AG10803 (cell line): ENCODE results near the gene HBA2.
"Not testable (repeated sequence)": the region's sequence is repeated elsewhere in the genome, so short reads cannot be mapped to it uniquely, and the experiment has no call there.

Experiments used
- DNase-seq: peaks from one replicate; pipeline ENCODE4 v3.0.0; 2010; ENCODE audit warnings: low read depth
- H3K4me3 ChIP-seq: 2 replicates; pipeline ENCODE4 v1.5.1; 2011; ENCODE audit warnings: mild to moderate bottlenecking, low read length, control low read depth
- TF ChIP-seq, protein P1 (sequence below): conservative IDR thresholded peaks from 2 replicates; pipeline ENCODE4 v1.5.1; 2011; ENCODE audit warnings: mild to moderate bottlenecking, low read length, control low read depth, inconsistent platforms

The HBA2 gene

DNA sequence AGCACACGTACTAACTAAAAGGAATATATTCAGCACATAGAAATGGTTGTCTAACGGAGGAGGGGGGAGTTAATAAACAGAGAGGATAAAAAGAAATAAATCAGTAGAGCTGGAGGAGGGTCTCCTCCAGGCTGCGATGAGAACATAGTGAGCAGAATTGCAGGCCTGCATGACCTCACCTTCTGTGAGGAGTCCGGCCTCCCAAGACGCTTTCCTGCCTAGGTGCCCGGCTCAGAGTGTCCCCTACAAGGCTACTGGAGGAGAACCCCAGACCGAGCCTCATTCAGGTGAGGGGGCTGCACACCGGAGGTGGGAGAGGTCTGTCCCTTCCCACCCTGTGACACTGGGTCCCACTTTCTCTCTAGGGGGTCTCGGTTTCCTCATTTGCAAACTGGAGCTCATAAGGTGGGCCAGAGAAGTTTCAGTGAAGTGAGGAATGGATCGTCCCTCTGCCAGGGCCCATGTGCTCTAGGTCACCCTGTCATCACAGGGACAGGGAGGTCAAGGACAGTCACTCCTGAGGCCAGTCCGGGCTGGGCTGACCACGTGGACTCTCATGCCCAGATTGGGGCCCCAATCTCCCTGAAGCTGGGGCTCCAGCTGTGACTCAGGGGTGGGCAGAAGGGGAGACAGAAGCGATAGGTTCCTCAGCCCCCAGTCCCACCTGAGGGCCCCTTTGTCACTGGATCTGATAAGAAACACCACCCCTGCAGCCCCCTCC is 10.2 kb upstream of the HBA2 start:
- TF ChIP-seq, protein P1, sequence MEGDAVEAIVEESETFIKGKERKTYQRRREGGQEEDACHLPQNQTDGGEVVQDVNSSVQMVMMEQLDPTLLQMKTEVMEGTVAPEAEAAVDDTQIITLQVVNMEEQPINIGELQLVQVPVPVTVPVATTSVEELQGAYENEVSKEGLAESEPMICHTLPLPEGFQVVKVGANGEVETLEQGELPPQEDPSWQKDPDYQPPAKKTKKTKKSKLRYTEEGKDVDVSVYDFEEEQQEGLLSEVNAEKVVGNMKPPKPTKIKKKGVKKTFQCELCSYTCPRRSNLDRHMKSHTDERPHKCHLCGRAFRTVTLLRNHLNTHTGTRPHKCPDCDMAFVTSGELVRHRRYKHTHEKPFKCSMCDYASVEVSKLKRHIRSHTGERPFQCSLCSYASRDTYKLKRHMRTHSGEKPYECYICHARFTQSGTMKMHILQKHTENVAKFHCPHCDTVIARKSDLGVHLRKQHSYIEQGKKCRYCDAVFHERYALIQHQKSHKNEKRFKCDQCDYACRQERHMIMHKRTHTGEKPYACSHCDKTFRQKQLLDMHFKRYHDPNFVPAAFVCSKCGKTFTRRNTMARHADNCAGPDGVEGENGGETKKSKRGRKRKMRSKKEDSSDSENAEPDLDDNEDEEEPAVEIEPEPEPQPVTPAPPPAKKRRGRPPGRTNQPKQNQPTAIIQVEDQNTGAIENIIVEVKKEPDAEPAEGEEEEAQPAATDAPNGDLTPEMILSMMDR, result no peak
- no peak for DNase-seq
- H3K4me3 ChIP-seq, result no peak overlapping the region

DNA sequence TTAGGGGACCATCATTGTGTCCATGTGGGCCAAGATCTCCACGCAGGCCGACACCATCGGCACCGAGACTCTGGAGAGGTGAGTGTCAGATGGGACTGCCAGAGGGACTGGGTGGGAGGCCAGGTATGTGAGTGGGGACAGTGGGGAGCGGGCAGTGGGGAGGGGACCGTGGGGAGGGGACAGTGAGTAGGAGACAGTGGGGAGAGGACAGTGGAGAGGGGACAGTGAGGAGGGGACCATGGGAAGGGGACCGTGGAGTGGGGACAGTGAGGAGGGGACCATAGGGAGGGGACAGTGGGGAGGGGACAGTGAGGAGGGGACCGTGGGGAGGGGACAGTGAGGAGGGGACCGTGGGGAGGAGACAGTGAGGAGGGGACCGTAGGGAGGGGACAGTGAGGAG is 9.5 kb upstream of the HBA2 start:
- not testable (repeated sequence) for DNase-seq, H3K4me3 ChIP-seq

- H3K4me3 ChIP-seq, DNase-seq: not testable (repeated sequence)
Observed at GRCh38 chr16:163696-164095, 9.0 kb upstream of the HBA2 start.

DNA sequence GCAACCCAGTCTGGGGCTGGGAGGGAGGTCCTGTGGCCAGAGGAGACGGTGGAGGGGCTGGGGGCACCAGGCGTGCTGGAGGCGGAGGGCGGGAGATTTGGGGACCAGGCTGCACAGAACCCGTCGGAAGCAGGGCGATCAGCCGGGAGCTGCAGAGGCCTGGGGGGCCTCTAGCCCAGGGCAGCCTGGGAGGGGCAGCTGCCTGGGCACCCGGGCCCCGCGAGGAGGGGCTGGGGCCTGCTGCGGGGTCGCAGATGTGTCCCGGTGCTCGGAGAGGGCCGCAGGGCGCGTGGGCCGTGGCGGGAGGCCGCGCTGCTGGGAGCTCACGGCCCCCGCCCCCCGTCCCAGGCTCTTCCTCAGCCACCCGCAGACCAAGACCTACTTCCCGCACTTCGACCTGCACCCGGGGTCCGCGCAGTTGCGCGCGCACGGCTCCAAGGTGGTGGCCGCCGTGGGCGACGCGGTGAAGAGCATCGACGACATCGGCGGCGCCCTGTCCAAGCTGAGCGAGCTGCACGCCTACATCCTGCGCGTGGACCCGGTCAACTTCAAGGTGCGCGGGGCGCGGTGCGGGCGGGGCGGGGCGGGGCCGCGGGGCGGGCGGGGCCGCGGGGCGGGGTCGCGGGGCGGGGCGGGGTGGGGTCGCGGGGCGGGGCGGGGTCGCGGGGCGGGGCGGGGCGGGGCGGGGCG is 8.4 kb upstream of the HBA2 start:
- not testable (repeated sequence) for H3K4me3 ChIP-seq, DNase-seq

DNA sequence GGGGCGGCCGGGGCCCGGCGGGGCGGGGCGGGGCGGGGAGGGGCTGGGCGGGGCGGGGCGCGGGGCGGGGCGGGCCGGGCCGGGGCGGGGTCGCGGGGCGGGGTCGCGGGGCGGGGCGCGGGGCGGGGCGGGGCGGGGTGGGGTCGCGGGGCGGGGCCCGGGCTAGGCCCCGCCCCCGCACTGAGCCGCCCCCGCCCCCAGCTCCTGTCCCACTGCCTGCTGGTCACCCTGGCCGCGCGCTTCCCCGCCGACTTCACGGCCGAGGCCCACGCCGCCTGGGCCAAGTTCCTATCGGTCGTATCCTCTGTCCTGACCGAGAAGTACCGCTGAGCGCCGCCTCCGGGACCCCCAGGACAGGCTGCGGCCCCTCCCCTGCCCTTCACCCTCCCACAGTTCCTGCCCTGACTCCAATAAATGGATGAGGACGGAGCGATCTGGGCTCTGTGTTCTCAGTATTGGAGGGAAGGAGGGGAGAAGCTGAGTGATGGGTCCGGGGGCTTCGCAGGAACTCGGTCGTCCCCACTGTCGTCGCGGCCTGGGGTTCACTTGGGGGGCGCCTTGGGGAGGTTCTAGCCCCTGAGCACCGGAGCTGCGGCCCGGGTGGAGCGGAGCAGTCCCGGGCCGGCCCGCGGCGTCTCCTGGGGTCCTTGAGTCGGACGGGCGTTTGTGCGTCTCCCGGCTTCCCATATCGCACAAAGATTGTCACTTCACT is 7.7 kb upstream of the HBA2 start:
- H3K4me3 ChIP-seq, result no peak overlapping the region
- TF ChIP-seq, protein P1, result no peak
- DNase-seq, result no peak

DNA sequence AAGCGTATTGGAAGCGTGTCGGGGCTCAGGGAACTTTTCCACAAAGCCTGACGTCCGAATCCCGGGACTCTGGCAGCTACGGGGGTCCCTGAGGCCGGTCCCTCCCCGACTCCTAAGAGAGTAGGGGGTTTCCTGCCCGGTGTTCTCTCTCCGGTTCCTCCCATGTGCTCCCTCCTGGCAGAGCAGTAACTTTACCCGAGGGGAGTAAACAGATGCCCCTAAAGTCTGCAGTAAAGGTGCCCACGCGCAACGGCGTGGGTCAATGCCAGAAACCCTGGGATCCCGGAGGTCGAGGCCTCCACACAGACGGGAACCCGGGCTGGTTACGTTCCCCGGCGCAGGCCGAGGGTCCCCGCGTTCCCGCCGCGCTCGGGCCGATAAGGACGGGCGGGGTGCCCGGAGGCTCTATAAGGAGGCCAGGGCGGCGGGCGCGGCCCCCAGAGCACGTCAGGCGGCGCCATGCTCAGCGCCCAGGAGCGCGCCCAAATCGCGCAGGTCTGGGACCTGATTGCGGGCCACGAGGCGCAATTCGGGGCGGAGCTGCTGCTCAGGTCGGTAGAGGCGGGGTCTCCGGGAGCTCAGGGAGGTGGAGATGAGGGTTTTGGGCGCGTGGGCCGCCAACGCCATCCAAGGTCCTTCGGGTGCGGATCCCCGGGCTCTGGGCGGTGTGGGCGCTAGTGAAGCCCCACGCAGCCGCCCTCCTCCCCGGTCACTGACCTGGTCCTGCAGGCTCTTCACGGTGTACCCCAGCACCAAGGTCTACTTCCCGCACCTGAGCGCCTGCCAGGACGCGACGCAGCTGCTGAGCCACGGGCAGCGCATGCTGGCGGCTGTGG is 6.9 kb upstream of the HBA2 start, which contains the start of gene HBM:
Gene HBM, plus strand, starts transcription at position 440 of the 836 bp plus-strand sequence. Its CDS starts 20 bp downstream, at position 460.
- H3K4me3 ChIP-seq, result no peak within 1 kb of the TSS
- TF ChIP-seq, protein P1, result no peak
- DNase-seq, result no peak

- no peak for DNase-seq
- TF ChIP-seq, protein P1, result no peak
- H3K4me3 ChIP-seq, result no peak overlapping the region
Observed at GRCh38 chr16:166375-167121, 6.1 kb upstream of the HBA2 start.

DNA sequence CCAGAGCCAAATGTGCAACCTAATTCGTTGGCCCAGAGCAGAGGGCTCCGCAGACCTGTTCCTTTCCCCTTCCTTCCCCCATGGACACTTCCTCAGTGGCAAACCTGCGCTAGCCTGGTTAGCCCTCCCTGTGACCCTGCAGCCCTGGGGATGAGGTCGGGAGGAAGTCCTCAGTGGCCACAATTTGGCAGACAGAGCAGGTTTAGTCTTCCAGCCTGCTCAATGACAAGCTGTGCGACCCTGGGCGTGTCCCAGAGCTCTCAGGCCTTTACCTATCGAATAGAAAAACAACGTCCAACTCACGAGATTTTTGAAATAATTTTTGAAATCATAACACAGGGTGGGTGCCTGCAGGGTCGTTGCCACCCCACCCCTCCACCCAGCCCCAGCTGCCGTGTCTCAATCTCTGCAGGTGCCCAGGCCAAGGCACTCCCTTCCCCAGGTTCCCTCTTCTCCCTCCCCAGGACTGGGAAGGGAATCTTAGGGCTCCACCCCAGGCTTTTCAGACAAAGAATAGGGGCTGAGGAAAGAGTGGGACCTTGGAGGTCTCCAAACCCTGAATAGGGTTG is 5.5 kb upstream of the HBA2 start:
- TF ChIP-seq, protein P1, result no peak
- no peak for DNase-seq
- no peak overlapping the region for H3K4me3 ChIP-seq
